Right lobe of liver (tissue), 6 donors: ENCODE measurements around the gene GPATCH4. TPM values are rescaled to one million over a fixed set of nuclear protein-coding genes. Genes with fewer than 3 reads are reported as not detected.
A peak's percentile ranks its signal among the peaks of the same experiment; 100 is the strongest.
"Not testable (repeated sequence)": the region's sequence is repeated elsewhere in the genome, so short reads cannot be mapped to it uniquely, and the experiment has no call there.

Experiments
- ATAC-seq, 4 donors: fragments of 200-7000 bp; cut with Tn5 transposase; one replicate each; pipeline ENCODE4 v1.9.1; 2020; ENCODE audit warnings: mild to moderate bottlenecking in 4 of 4, moderate library complexity in 4 of 4
- DNase-seq, 3 donors: peaks; one replicate each; pipeline ENCODE4 v3.0.0-alpha.2; 2020
- H3K27ac ChIP-seq, 3 donors: fragments of 200-600 bp; one replicate each; pipeline ENCODE4 v1.8.0; 2022
- H3K27me3 ChIP-seq, 2 donors: fragments of 200-600 bp; one replicate each; pipeline ENCODE4 v1.8.0; 2022
- H3K36me3 ChIP-seq, 4 donors: fragments of 200-600 bp; sonication (generic) in 1 of 4; one replicate each; pipeline versions ENCODE4 v1.5.1 to v1.8.0; 2017 to 2022; ENCODE audit warnings: control low read depth in 1 of 4
- H3K4me1 ChIP-seq, 4 donors: fragments of 200-600 bp; sonication (generic) in 1 of 4; one replicate each; pipeline versions ENCODE4 v1.5.1 to v1.8.0; 2017 to 2022; ENCODE audit warnings: control low read depth in 1 of 4
- H3K4me3 ChIP-seq, 3 donors: fragments of 200-600 bp; one replicate each; pipeline ENCODE4 v1.8.0; 2022
- H3K9me3 ChIP-seq, 4 donors: fragments of 200-600 bp; sonication (generic) in 1 of 4; one replicate each; pipeline versions ENCODE4 v1.5.1 to v1.8.0; 2017 to 2022; ENCODE audit warnings: control low read depth in 1 of 4
- CTCF ChIP-seq, 4 donors: fragments of 200-600 bp in 3 of 4; fragments of 450-650 bp in 1 of 4; IDR thresholded peaks; one replicate each; pipeline versions ENCODE4 v1.5.1 to v1.8.0; 2016 to 2022; ENCODE audit warnings: antibody characterized with exemption in 4 of 4, mild to moderate bottlenecking in 2 of 4
- POLR2A ChIP-seq: fragments of 450-650 bp; IDR thresholded peaks from one replicate; pipeline ENCODE4 v1.6.1; 2017; ENCODE audit warnings: antibody characterized with exemption, mild to moderate bottlenecking
- WGBS: methylation state at CpG from one replicate; pipeline ENCODE4 v1.1.6; 2018; ENCODE audit warnings: low coverage, low lambda C conversion rate; ENCODE audit not compliant: insufficient coverage; ENCODE audit errors: missing lambda C conversion rate; 5-methylcytosine and 5-hydroxymethylcytosine counted together
- intact Hi-C, 2 donors: fragments of 100-400 bp; cut with DNase I; formaldehyde crosslinking; loops; one replicate each; pipeline versions ENCODE4 v1.11.2 to v1.14.1; 2022
- total RNA-seq, 6 experiments: library from RNA; depleted of rRNA in 2 of 6; stranded (reverse); fragments of >200 nt in 2 of 6; fragmentation: NEBNext Ultra II Directional in 3 of 6; extraction: Animal tissue kit (Norgen Biotek cat#: 25700) in 3 of 6; gene quantifications; one replicate each; pipeline versions ENCODE4 v1.1.0 to v1.2.4, GENCODE V29; 2016 to 2023
- donor health status: DM: no; HTN: yes; CAD: no.
- donor health status: DM: no; HTN: no; CAD: no.
- donor health status: DM: no; HTN: no; CAD: no.
- donor health status: DM: no; HTN: yes; CAD: no.
- donor health status: DM: no; HTN: yes; CAD: no.

GPATCH4 gene
- total RNA-seq, 6 experiments from 2014 or later, result 7.0 to 25.3 (median 12.4) TPM

GRCh38 chr1:156555715-156556114 is 45.6 kb downstream of the GPATCH4 start:
- Histone ChIP-seq H3K4me3 (no peak overlapping the region), H3K9me3 (no peaks in the 10 kb centered on the region), H3K27me3 (no peaks in the 10 kb centered on the region), H3K36me3 (no peaks in the 10 kb centered on the region), H3K4me1 (no peaks in the 10 kb centered on the region), H3K27ac (no peak overlapping the region)
- ATAC-seq (no peak), DNase-seq (no peak)
- TF ChIP-seq POLR2A (no peak), CTCF (IDR thresholded peaks at IDR 0.05) (no peak)
- intact Hi-C loops, result no loop called here
- WGBS, result 57% methylated on average over 2 of the region's 2 CpGs

- H3K4me1 ChIP-seq, result no peaks in the 10 kb centered on the region
- H3K36me3 ChIP-seq, result no peaks in the 10 kb centered on the region
- 71% methylated on average over 6 of the region's 8 CpGs for WGBS
- no peaks in the 10 kb centered on the region for H3K9me3 ChIP-seq
- ATAC-seq (no peak), DNase-seq (no peak)
- no peak overlapping the region for H3K27ac ChIP-seq
- no peaks in the 10 kb centered on the region for H3K27me3 ChIP-seq
- TF ChIP-seq CTCF (IDR thresholded peaks at IDR 0.05) (no peak), POLR2A (no peak)
- no peak overlapping the region for H3K4me3 ChIP-seq
- intact Hi-C loops, result no loop called here
These were observed 46.3 kb downstream of the GPATCH4 start for GRCh38 chr1:156554971-156555370.

- Histone ChIP-seq H3K27me3 (no peaks in the 10 kb centered on the region), H3K4me1 (no peaks in the 10 kb centered on the region), H3K27ac (no peak overlapping the region), H3K36me3 (no peaks in the 10 kb centered on the region), H3K4me3 (no peak overlapping the region), H3K9me3 (no peaks in the 10 kb centered on the region)
- DNase-seq (no peak), ATAC-seq (no peak)
- 93% methylated on average over 2 of the region's 6 CpGs for WGBS
- TF ChIP-seq CTCF (IDR thresholded peaks at IDR 0.05) (no peak), POLR2A (no peak)
- intact Hi-C loops, result no loop called here
These were observed 47.3 kb downstream of the GPATCH4 start for GRCh38 chr1:156553860-156554485.

- H3K9me3 ChIP-seq, H3K27ac ChIP-seq, intact Hi-C loops, H3K27me3 ChIP-seq, H3K36me3 ChIP-seq, H3K4me1 ChIP-seq, H3K4me3 ChIP-seq: not testable (repeated sequence)
- peak in 1 of 3 donors; percentile 57 for DNase-seq
- 58% methylated on average over 4 of the region's 4 CpGs for WGBS
- peak; percentile 50 to 86 (median 67) for ATAC-seq
These were observed 48.3 kb downstream of the GPATCH4 start for GRCh38 chr1:156552937-156553336.

GRCh38 chr1:156552518-156552917 is 48.8 kb downstream of the GPATCH4 start:
- DNase-seq, result no peak
- no peak for ATAC-seq
- H3K4me3 ChIP-seq, result no peak overlapping the region
- no peak for TF ChIP-seq CTCF (IDR thresholded peaks at IDR 0.05)
- TF ChIP-seq POLR2A, result no peak
- H3K27ac ChIP-seq, result no peak overlapping the region
- no peaks in the 10 kb centered on the region for H3K36me3 ChIP-seq
- no peaks in the 10 kb centered on the region for H3K27me3 ChIP-seq
- no peaks in the 10 kb centered on the region for H3K4me1 ChIP-seq
- intact Hi-C loops, result no loop called here
- no peaks in the 10 kb centered on the region for H3K9me3 ChIP-seq
- 80% methylated on average over 5 of the region's 5 CpGs for WGBS
